ENCODE data around the gene OPCML.

DNA sequence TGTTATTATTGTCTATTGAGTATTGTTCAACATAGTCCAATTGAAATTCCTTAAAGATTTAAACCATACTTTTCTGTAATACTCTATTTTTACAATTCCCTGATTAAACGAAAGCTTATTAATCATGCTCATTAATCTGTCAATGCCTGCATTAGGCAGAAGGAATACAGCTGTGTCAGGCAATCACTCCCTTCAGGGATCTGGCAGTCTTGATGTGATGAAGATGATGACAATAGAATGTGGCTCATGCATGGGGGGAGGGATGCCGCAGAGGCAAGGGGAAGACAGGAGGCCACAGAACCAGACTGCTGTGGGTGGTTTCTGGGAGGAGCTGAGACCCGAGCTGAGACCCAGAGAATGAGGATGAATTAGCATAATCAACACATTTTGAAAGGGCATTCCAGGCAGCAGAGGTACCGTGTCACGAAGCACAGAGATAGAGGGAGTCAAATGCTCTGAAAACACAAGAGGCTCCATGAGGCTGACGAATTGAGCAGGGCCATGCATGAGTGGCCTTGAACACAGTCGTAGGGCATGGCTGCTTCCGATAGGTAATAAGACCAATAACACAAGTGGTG, 1075.5 kb downstream of the OPCML start:
- no peak for TF ChIP-seq CTCF (IDR thresholded peaks at IDR 0.05; ENCODE audit: insufficient read depth, low read length, poor library complexity, severe bottlenecking)
- no peak for TF ChIP-seq EZH2phosphoT487 (conservative IDR thresholded peaks at IDR 0.05; ENCODE audit: low read length)
